ENCODE measurements around the gene CNMD.

DNA sequence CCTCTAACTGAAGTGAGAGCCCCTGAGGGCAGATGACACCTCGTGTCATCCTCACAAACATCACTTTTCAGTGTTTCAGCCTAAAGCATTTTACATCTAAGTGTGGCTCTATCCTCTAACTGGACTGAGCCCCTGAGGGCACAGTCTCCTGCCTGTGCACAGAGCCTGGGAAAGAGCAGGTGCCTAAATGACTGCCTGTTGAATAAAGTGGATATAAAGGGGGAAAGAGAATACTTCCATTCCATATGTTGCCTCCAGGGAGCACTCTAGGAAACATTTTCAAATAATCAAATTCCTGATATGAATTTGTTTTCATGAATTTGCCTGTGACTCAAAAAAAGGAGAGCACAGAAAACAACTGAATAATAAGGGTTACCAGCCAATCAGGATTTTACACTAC, 32.2 kb downstream of the CNMD start:
- no peak for TF ChIP-seq YY1 (IDR thresholded peaks at IDR 0.05; ENCODE audit: low read depth)
- TF ChIP-seq EP300 (IDR thresholded peaks at IDR 0.05; ENCODE audit: borderline replicate concordance in 1 of 2, low read depth in 1 of 2, low read length in 1 of 2) = no peak
- TF ChIP-seq, protein P1, sequence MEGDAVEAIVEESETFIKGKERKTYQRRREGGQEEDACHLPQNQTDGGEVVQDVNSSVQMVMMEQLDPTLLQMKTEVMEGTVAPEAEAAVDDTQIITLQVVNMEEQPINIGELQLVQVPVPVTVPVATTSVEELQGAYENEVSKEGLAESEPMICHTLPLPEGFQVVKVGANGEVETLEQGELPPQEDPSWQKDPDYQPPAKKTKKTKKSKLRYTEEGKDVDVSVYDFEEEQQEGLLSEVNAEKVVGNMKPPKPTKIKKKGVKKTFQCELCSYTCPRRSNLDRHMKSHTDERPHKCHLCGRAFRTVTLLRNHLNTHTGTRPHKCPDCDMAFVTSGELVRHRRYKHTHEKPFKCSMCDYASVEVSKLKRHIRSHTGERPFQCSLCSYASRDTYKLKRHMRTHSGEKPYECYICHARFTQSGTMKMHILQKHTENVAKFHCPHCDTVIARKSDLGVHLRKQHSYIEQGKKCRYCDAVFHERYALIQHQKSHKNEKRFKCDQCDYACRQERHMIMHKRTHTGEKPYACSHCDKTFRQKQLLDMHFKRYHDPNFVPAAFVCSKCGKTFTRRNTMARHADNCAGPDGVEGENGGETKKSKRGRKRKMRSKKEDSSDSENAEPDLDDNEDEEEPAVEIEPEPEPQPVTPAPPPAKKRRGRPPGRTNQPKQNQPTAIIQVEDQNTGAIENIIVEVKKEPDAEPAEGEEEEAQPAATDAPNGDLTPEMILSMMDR (IDR thresholded peaks at IDR 0.05) = no peak; the same call in 1 of the 2 replicates
